ENCODE results near the gene MYOZ1.

The MYOZ1 gene

GRCh38 chr10:73647875-73648651 lies 6.8 kb upstream of the MYOZ1 start:
- no peak overlapping the region for H3K4me3 ChIP-seq (ENCODE audit: low read depth, low read length)
- no peak for TF ChIP-seq CTCF (IDR thresholded peaks at IDR 0.05; ENCODE audit: low read depth, low read length)

- no peak for TF ChIP-seq CTCF (IDR thresholded peaks at IDR 0.05; ENCODE audit: low read depth, low read length)
- no peak overlapping the region for H3K4me3 ChIP-seq (ENCODE audit: low read depth, low read length)
These were observed 6.1 kb upstream of the MYOZ1 start for GRCh38 chr10:73647211-73647874.

- TF ChIP-seq CTCF (IDR thresholded peaks at IDR 0.05; ENCODE audit: low read depth, low read length), result no peak
- H3K4me3 ChIP-seq (ENCODE audit: low read depth, low read length), result no peak overlapping the region
These were observed 5.3 kb upstream of the MYOZ1 start for GRCh38 chr10:73646598-73647041.

GRCh38 chr10:73645251-73645650 lies 4.0 kb upstream of the MYOZ1 start:
- no peak for TF ChIP-seq CTCF (IDR thresholded peaks at IDR 0.05; ENCODE audit: low read depth, low read length)
- no peak overlapping the region for H3K4me3 ChIP-seq (ENCODE audit: low read depth, low read length)

- H3K4me3 ChIP-seq (ENCODE audit: low read depth, low read length), result no peak overlapping the region
- no peak for TF ChIP-seq CTCF (IDR thresholded peaks at IDR 0.05; ENCODE audit: low read depth, low read length)
These were observed 3.5 kb upstream of the MYOZ1 start for GRCh38 chr10:73644767-73645166.

- peak; percentile 72 for TF ChIP-seq CTCF (IDR thresholded peaks at IDR 0.05; ENCODE audit: low read depth, low read length)
These were observed 2.9 kb upstream of the MYOZ1 start for GRCh38 chr10:73644015-73644743.

More at GRCh38 chr10:73644015-73644743, 2.9 kb upstream of the MYOZ1 start:
- H3K4me3 ChIP-seq (ENCODE audit: low read depth, low read length), result no peak overlapping the region

Measured in WI38 (cell line).